Measurements from ENCODE around the gene EFHC1.

- TF ChIP-seq CEBPB (IDR thresholded peaks at IDR 0.05; ENCODE audit: low read depth) (no peak), CTCF (IDR thresholded peaks at IDR 0.05 in 2 of 3, conservative IDR thresholded peaks at IDR 0.05 in 1 of 3; ENCODE audit: borderline replicate concordance in 1 of 3, insufficient read depth in 1 of 3, low read depth in 2 of 3, low read length in 2 of 3) (no peak), POLR2A (IDR thresholded peaks at IDR 0.05; ENCODE audit: borderline replicate concordance, extremely low read depth, insufficient read depth, insufficient read length) (no peak), EGR1 (IDR thresholded peaks at IDR 0.05; ENCODE audit: low read depth) (no peak), SRF (IDR thresholded peaks at IDR 0.05; ENCODE audit: low read depth) (no peak), ZBTB33 (IDR thresholded peaks at IDR 0.05; ENCODE audit: extremely low read depth, insufficient replicate concordance, low read length) (no peak), JUND (IDR thresholded peaks at IDR 0.05) (no peak), ATF3 (IDR thresholded peaks at IDR 0.05) (no peak)
Observed at GRCh38 chr6:52536424-52536916, 116.3 kb downstream of the EFHC1 start.

Data from HCT116 (cell line).